Measurements from ENCODE around the gene SIAH3.

GRCh38 chr13:45873491-45874325, 22.2 kb upstream of the SIAH3 start:
- TF ChIP-seq EZH2 (IDR thresholded peaks at IDR 0.05; ENCODE audit: borderline replicate concordance, control insufficient read depth, low read depth, low read length) (no peak), POLR2AphosphoS5 (IDR thresholded peaks at IDR 0.05; ENCODE audit: low read length) (no peak), EP300 (IDR thresholded peaks at IDR 0.05; ENCODE audit: borderline replicate concordance in 1 of 2, control insufficient read depth in 1 of 2, low read depth in 2 of 2, low read length in 2 of 2) (no peak)

Measured in GM12878 (cell line).